ENCODE results near the gene ATP13A2.

GRCh38 chr1:17013491-17014320, 2.0 kb upstream of the ATP13A2 start:
- TF ChIP-seq, protein P1, sequence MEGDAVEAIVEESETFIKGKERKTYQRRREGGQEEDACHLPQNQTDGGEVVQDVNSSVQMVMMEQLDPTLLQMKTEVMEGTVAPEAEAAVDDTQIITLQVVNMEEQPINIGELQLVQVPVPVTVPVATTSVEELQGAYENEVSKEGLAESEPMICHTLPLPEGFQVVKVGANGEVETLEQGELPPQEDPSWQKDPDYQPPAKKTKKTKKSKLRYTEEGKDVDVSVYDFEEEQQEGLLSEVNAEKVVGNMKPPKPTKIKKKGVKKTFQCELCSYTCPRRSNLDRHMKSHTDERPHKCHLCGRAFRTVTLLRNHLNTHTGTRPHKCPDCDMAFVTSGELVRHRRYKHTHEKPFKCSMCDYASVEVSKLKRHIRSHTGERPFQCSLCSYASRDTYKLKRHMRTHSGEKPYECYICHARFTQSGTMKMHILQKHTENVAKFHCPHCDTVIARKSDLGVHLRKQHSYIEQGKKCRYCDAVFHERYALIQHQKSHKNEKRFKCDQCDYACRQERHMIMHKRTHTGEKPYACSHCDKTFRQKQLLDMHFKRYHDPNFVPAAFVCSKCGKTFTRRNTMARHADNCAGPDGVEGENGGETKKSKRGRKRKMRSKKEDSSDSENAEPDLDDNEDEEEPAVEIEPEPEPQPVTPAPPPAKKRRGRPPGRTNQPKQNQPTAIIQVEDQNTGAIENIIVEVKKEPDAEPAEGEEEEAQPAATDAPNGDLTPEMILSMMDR (IDR thresholded peaks at IDR 0.05), result no peak
- TF ChIP-seq POLR2A (IDR thresholded peaks at IDR 0.05), result no peak
